Measurements from ENCODE around the gene ERC1.
A peak's percentile ranks its signal among the peaks of the same experiment; 100 is the strongest.

Gene ERC1

DNA sequence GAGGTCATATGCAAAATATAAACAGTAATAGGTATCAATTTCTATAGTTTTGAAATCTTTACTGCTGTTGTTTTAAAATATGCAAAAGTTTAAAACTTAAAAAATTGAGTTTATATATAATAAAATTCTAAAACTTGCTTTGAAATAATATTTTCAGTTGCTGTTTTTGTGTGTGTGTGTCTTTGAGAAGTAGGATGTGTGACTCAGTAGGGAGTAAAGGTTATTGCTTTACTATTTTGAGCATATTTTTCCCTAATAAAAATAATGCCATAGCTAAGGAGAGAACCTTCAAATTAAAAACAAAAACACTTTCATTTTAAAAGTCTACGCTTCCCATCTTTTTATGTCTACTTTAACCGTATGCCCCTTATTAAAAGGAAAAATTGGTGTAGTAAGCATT lies 365.3 kb downstream of the ERC1 start:
- H3K4me3 Mint-ChIP-seq, result no peak overlapping the region
- no peaks in the 10 kb centered on the region for H3K9me3 Mint-ChIP-seq
- ATAC-seq (replicated peaks), result no peak
- DNase-seq, result no peak
- H3K36me3 Mint-ChIP-seq, result peaks cover 4 to 7% of the 10 kb centered on the region in 2 donors
- H3K27ac Mint-ChIP-seq, result no peak overlapping the region
- H3K27me3 Mint-ChIP-seq, result no peaks in the 10 kb centered on the region
- H3K4me1 Mint-ChIP-seq, result no peaks in the 10 kb centered on the region

DNA sequence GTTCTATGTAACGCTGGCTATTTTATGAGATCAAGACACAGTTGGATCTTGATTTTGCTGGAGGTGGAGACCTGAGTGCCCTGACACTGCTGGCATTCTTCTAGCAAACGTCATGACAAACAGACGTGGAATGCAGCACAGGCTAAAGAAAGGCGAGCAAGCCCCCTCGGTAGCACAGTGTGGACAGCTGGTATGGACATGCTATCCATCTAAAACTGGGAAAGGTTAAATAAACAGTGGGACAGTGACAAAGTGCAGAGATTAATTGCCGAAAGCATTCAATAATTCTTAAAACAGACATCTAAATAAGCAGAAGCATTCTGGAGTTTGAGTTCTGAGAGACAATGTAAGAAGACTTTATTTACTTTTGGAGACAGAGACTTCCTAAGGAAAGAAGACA lies 366.1 kb downstream of the ERC1 start:
- Mint-ChIP-seq H3K9me3 (no peaks in the 10 kb centered on the region), H3K27ac (peak overlapping the region; percentile 32), H3K4me3 (no peak overlapping the region), H3K4me1 (no peaks in the 10 kb centered on the region), H3K36me3 (peaks cover under 1 to 6% of the 10 kb centered on the region in 2 donors), H3K27me3 (no peaks in the 10 kb centered on the region)
- DNase-seq, result no peak
- ATAC-seq (replicated peaks), result no peak

DNA sequence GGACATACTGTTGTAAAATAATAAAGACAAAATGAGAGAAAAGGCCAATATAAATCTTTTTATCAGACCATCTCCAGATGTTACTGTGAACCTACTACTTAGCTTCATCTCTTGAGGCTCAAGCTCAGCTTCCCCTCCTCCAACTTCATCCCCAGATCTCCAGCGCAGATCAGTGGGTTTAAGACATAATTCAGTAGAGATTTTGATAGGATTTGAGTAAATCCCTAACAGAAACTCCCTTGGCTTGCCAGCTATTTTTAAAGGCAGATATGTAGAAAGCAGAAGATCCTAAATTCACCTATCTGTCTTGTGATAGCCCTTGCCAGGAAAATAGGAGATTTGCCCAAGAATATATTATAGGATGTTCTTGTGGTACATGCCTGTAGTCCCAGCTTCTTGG lies 366.7 kb downstream of the ERC1 start:
- Mint-ChIP-seq H3K4me3 (no peak overlapping the region), H3K4me1 (no peaks in the 10 kb centered on the region), H3K36me3 (peaks cover 0 to 6% of the 10 kb centered on the region in 2 donors), H3K27ac (no peak overlapping the region), H3K9me3 (no peaks in the 10 kb centered on the region), H3K27me3 (no peaks in the 10 kb centered on the region)
- DNase-seq, result no peak
- no peak for ATAC-seq (replicated peaks)

DNA sequence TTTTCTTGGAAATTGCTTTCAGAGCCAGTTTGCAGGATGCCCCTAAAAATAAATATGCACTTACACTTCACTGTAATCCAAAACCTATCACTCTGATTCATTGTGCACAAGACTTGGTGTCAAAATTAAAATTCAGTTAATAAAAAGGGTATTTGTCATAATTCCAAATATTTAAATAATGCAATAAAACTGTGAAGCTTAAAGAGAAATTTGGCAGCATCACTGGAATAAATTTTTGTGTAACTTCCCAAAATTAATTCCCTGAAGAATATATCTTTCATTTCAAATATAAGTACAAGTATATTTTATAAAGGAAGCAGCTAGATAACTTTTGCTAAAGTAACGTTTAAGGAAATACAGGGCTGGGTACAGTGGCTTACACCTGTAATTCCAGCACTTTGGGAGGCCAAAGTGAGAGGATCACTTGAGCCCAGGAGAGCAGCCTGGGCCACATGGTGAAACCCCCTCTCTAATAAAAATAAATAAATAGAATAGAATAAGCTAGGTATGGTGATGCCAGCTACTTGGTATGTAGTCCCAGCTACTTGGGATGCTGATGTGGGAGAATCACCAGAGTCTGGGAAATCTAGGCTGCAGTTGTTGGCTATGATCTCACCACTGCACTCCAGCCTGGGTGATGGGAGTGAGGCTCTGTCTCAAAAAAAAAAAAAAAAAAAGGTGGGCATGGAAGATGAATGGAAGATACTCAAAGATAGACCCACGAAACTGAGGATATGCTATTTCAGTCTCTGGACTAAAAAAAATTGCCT lies 369.6 kb downstream of the ERC1 start:
- Mint-ChIP-seq H3K9me3 (peaks cover 3 to 5% of the 10 kb centered on the region in 2 donors), H3K27ac (no peak overlapping the region), H3K4me1 (no peaks in the 10 kb centered on the region), H3K36me3 (peaks cover 12 to 13% of the 10 kb centered on the region in 2 donors), H3K27me3 (no peaks in the 10 kb centered on the region), H3K4me3 (no peak overlapping the region)
- no peak for ATAC-seq (replicated peaks)
- no peak for DNase-seq

DNA sequence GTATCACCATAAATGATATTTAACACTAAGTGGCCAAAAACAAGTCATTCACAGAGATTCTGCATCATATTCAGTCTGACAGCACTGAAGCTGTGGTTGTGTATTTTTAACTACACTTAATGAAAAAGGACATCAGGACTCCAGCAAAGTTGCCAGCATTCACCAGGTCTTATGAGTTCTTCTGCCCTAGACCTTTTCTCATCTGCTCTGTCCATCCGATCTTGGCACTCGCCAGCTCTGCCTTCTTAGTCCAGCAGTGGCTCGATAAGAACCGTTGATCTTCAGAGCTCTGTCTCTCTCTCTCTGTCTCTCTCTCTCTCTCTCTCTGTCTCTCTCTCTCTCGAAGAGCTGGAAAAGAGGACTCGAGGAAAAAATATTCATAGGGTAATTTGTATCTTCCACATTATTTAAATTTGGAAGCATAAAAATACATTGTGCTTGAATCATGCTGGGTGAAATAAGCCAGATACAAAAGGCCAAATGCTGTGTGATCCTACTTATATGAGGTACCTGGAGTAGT lies 371.2 kb downstream of the ERC1 start:
- ATAC-seq (replicated peaks) (no peak), DNase-seq (no peak)
- Mint-ChIP-seq H3K27ac (peak overlapping the region; percentile 6), H3K27me3 (no peaks in the 10 kb centered on the region), H3K36me3 (peaks cover 12 to 13% of the 10 kb centered on the region in 2 donors), H3K4me3 (no peak overlapping the region), H3K4me1 (no peaks in the 10 kb centered on the region), H3K9me3 (peaks cover 3 to 5% of the 10 kb centered on the region in 2 donors)

DNA sequence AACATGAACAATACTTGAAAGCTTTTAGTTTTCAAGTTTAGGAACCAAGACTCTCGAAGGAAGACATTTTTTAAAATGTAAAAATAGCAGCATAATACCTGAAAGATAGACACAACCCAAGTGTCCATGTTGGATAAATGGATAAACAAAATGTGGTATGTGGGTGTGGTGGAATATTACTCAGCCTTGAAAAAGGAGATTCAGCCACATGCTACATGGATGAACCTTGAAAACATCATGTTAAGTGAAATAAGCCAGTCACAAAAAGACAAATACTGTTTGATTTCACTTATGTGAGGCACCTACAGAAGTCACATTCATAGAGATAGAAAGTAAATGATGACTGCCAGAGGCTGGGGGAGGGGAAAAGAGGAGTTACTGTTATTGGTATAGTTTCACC lies 374.7 kb downstream of the ERC1 start:
- H3K4me3 Mint-ChIP-seq, result no peak overlapping the region
- DNase-seq, result no peak
- no peak for ATAC-seq (replicated peaks)
- H3K4me1 Mint-ChIP-seq, result no peaks in the 10 kb centered on the region
- no peak overlapping the region for H3K27ac Mint-ChIP-seq
- peaks cover 3 to 5% of the 10 kb centered on the region in 2 donors for H3K9me3 Mint-ChIP-seq
- H3K36me3 Mint-ChIP-seq, result peaks cover 9 to 13% of the 10 kb centered on the region in 2 donors
- H3K27me3 Mint-ChIP-seq, result no peaks in the 10 kb centered on the region

DNA sequence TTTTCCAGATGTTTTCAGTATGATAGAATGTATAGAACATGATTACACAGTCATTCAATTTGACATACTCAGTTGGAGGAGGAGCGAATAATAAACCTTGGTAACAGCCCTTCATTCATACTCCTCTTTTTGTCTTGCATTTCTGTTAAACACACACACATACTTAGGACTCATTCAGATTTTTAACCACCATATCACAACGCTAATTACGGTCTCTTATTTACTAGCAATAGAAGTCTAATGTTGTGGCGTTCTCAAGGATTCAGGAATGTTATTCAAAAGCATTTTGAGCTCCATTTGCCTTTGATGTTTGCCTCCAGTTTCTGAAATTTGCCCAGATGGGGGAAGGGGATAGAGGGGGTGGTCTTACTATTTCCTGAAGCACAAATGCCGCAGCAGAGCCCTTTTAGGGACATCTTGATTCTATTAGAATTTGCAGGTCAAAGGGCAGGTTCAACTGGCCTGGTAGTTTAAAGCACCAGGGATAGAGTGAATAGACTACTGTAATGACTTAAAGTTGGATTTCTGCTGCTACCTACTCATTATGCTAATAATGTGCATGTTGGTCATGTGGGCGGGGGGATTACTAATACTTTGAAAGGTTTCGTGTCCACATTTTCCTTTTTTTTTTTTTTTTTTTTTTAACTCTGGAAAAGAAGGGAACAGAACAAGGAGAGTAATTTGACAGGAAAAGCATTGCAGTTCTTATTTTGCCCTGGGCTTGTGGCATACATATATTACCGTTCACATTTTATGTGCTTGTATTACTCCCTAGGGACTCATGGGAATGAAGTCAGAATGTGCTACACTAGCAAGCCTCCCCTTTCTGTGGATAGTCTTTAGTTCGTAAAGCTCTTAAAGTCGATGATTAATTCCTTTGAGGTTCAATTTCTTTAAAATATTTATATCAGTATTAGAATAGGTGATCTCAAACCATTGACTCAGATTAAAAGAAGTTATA lies 376.6 kb downstream of the ERC1 start:
- Mint-ChIP-seq H3K4me1 (no peaks in the 10 kb centered on the region), H3K27ac (no peak overlapping the region), H3K36me3 (peaks cover 16 to 21% of the 10 kb centered on the region in 2 donors), H3K27me3 (no peaks in the 10 kb centered on the region), H3K4me3 (no peak overlapping the region), H3K9me3 (peaks cover 5% of the 10 kb centered on the region in 2 donors)
- DNase-seq, result no peak
- no peak for ATAC-seq (replicated peaks)

DNA sequence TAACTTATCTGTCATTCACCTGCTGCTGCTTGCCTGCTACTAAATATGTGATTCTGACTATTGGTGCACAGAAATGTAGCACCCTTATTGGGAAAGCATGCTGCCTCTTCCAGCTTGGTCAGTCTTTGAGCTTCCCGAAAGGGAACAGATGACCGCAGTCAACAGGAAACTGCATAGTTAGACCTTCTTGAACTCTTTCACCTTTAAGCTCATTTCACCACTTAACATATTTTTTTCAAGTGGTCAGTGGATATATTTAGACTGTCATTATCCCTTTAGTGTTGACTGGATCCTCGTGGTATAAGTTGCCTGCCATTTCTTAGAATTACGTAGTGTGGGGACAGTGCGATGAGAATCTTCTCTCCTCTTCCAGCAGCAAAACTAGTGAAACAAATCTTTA lies 378.4 kb downstream of the ERC1 start:
- Mint-ChIP-seq H3K36me3 (peaks cover 16 to 21% of the 10 kb centered on the region in 2 donors), H3K4me3 (no peak overlapping the region), H3K27me3 (no peaks in the 10 kb centered on the region), H3K9me3 (peaks cover 5% of the 10 kb centered on the region in 2 donors), H3K27ac (no peak overlapping the region), H3K4me1 (no peaks in the 10 kb centered on the region)
- no peak for DNase-seq
- no peak for ATAC-seq (replicated peaks)

DNA sequence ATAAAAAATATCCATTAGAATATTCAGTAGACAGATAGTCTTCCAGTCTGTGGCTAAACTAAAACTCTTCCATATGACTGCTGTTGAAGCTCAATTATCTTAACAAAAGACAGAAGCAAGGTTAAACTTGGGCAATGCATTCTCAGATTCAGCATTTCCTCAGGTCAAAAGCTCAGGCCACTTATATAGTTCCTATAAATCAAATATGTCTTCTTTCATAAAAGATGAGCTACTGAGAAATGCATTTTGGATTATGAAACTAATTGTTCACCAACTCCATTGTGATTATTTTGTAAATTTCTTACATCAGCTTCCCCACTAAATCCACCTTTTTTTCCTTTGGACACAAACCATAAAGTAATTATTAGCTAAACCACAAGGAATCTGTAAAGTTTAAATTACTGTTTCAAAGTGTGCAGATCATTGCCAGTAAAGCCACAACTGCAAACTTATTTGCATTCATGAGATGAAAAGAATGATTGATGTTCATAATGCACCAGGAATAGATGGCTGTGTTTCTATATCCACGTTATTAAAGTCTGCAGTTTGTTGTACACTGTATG lies 379.0 kb downstream of the ERC1 start:
- peaks cover 2 to 5% of the 10 kb centered on the region in 2 donors for H3K9me3 Mint-ChIP-seq
- no peak for ATAC-seq (replicated peaks)
- no peak overlapping the region for H3K27ac Mint-ChIP-seq
- H3K4me1 Mint-ChIP-seq, result no peaks in the 10 kb centered on the region
- peaks cover 18 to 19% of the 10 kb centered on the region in 2 donors for H3K36me3 Mint-ChIP-seq
- no peaks in the 10 kb centered on the region for H3K27me3 Mint-ChIP-seq
- H3K4me3 Mint-ChIP-seq, result no peak overlapping the region
- no peak for DNase-seq

DNA sequence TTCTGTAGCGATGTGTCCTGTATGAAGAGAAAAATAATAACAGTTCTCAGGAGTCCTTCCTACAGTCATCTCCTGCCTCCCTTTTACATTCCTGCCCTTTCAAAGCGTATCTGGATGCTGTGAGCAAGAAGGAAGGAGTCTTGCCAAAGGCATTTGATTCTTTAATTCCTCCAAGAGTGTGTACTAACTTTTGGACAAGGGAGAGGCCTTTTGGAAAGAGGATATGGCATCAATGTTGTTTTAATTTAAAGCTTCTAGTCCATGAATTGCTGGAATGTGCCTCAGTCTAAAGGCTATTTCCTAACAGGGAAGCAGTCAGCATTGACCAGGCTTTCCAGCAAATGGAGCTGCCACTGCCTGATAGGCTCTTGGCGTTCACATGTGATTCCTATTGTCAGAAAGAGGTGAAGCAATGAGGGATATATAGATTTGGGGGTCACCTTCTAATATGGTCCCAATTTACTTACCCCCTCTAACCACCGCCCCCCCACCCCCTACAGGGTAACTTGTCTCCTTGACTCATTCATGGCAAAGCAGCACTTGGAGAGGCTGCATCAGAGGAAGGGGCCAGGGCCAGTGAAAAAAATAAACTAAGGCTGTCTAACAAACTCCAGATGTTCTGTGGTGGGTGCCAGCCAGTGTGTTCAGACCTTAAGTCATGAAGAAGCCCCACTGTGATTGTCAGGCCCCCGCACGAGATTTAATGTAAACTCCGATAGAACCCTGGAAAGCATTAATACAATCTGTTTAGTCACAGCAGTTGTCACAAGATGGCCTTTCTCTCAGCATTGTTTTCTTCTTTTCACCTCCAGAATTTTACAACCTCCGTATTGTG lies 383.1 kb downstream of the ERC1 start:
- peaks cover 0 to 4% of the 10 kb centered on the region in 2 donors for H3K9me3 Mint-ChIP-seq
- no peaks in the 10 kb centered on the region for H3K4me1 Mint-ChIP-seq
- no peak overlapping the region for H3K27ac Mint-ChIP-seq
- ATAC-seq (replicated peaks) (no peak), DNase-seq (no peak)
- no peaks in the 10 kb centered on the region for H3K27me3 Mint-ChIP-seq
- H3K4me3 Mint-ChIP-seq, result no peak overlapping the region
- H3K36me3 Mint-ChIP-seq, result peaks cover 21 to 33% of the 10 kb centered on the region in 2 donors

DNA sequence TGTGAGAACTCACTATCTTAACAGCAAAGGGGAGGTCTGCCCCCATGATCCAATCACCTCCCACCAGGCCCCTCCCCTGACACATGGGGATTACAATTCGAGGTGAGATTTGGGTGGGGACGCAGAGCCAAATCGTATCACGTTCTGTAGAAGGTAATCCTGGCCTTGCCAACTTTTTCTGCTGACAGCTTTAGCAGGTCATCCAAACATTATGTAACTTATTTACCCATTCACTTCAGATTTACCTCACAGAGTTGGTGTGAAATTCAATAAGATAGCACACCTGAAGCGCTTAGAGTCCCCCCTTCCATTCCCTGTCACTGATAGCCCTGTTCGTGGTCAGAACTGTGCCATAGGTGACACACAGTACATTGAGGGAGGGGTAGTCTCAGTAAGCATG lies 384.3 kb downstream of the ERC1 start:
- H3K27ac Mint-ChIP-seq, result no peak overlapping the region
- peaks cover 0 to 4% of the 10 kb centered on the region in 2 donors for H3K9me3 Mint-ChIP-seq
- peaks cover 24 to 39% of the 10 kb centered on the region in 2 donors for H3K36me3 Mint-ChIP-seq
- H3K4me3 Mint-ChIP-seq, result no peak overlapping the region
- H3K27me3 Mint-ChIP-seq, result no peaks in the 10 kb centered on the region
- ATAC-seq (replicated peaks) (no peak), DNase-seq (no peak)
- H3K4me1 Mint-ChIP-seq, result no peaks in the 10 kb centered on the region

DNA sequence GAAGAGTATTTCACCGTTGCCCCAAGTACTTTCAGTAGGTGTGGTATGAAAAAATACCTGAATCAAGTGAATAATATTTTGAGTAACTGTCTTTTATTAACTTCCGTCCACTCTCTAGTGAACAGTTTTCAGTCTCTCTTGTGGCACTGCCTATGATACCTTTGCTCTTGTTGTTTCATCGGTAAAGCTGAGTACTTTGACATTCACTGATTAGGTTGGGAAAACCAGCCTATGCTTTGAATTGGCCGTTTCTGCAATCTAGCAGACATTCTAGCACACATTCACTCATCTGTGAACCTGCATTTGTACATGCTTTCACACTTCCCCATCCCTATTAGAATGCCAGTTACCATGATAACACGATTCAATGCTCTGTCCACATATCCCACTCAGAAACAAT lies 386.1 kb downstream of the ERC1 start:
- Mint-ChIP-seq H3K4me1 (no peaks in the 10 kb centered on the region), H3K4me3 (no peak overlapping the region), H3K36me3 (peaks cover 18 to 42% of the 10 kb centered on the region in 2 donors), H3K27ac (no peak overlapping the region), H3K27me3 (no peaks in the 10 kb centered on the region), H3K9me3 (peaks cover 0 to 2% of the 10 kb centered on the region in 2 donors)
- ATAC-seq (replicated peaks) (no peak), DNase-seq (no peak)

DNA sequence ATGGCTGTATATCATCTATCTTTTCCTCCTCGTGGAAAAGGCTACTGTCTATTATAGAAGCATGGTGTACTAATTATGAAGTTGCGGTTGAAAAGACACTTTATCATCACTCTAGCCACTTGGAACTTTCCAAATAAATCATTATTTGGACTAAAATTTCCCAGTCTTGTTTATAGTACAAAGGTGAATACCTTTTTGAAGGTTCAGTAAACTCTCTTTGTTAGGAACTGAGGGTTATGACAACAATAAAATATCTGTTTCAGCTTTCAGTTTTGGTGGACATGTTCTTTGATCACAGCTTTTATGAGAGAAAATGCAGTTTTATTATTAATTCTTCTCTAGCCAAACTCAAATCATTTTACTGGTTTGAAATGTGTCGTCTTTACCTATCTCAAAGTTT lies 386.7 kb downstream of the ERC1 start:
- DNase-seq (no peak), ATAC-seq (replicated peaks) (no peak)
- Mint-ChIP-seq H3K9me3 (peaks cover 0 to 2% of the 10 kb centered on the region in 2 donors), H3K4me3 (no peak overlapping the region), H3K27ac (no peak overlapping the region), H3K36me3 (peaks cover 18 to 37% of the 10 kb centered on the region in 2 donors), H3K4me1 (no peaks in the 10 kb centered on the region), H3K27me3 (no peaks in the 10 kb centered on the region)

All from stimulated activated naive B cell treated with anti-CD40 and anti-IgM and Interleukin-4, amounts not matched to agents 10 μg/mL and 1 μg/mL and 100 μg/mL, for 72 hours (primary cell).